ENCODE measurements around the gene XAGE1A.
"Not testable (repeated sequence)": the region's sequence is repeated elsewhere in the genome, so short reads cannot be mapped to it uniquely, and the experiment has no call there.

The XAGE1A gene, protein sequence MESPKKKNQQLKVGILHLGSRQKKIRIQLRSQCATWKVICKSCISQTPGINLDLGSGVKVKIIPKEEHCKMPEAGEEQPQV

DNA sequence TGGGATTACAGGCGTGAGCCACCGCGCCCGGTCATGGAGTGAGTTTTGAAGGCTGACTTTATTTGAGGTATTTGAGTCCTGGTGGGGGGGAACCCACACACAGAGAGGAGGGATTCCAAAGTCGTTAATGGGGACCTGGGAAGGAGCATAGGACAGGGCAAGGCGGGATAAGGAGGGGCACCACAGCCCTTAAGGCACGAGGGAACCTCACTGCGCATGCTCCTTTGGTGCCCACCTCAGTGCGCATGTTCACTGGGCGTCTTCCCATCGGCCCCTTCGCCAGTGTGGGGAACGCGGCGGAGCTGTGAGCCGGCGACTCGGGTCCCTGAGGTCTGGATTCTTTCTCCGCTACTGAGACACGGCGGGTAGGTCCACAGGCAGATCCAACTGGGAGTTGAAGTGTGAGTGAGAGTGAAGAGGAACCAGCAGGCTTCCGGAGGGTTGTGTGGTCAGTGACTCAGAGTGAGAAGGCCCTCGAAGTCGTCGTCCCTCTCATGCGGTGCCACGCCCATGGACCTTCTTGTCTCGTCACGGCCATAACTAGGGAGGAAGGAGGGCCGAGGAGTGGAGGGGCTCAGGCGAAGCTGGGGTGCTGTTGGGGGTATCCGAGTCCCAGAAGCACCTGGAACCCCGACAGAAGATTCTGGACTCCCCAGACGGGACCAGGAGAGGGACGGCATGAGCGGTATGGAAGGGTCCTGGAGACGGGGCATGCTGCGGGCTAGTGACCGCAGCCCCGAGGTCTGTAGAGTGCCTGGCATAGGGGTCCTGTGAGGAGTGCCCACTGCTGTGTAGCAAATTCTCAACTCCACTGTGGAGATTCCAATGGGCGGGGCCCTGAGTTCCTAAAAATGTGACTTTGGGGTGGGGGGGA is at the start of gene XAGE1A:
Gene XAGE1A, plus strand, starts transcription at position 264 of the 874 bp plus-strand sequence. CDS start 1,554 bp downstream, outside the sequence.
- DNase-seq: not testable (repeated sequence)

DNA sequence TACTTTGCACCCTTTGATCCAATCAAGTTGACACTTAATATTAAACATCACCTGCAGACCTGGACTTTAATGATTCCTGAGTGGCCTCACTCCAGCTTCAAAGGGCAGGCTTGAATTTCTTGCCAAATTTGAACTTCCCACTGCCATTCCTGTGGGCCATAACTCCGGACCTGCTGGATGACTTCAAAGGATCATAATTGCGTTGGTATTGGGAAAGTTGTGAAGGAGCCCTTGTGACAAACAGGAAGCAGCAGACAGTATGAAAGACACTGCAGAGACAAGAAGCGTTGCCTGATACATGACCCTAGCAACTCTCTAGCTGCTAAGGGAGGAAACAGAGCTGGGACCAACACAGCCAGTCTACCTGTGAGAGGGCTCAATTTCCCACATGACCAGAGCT is 43.6 kb upstream of the XAGE1A start:
- DNase-seq: not testable (repeated sequence)

DNA sequence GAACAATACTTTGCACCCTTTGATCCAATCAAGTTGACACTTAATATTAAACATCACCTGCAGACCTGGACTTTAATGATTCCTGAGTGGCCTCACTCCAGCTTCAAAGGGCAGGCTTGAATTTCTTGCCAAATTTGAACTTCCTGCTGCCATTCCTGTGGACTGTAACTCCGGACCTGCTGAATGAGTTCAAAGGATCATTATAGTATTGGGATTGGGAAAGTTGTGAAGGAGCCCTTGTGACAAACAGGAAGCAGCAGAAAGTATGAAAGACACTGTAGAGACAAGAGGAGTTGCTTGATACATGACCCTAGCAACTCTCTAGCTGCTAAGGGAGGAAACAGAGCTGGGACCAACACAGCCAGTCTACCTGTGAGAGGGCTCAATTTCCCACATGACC is 24.3 kb upstream of the XAGE1A start:
- DNase-seq: not testable (repeated sequence)

DNA sequence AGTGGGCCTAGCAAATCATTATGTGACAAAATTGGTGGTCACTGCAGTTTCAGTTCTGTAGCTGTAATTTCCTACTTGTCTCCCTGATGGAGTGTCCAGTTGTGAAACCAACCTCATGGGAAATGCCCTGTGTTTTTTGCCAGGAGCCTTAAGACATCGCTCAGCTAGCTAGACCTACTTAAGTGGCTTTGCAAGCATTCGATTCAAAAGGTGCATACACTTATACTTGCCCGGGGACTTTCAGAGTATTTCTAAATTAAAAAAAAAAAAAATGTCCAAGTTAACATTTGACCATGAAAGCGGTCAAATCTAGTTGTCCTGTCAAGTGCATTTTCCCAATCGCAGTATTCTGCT is 788 bp downstream of the XAGE1A start:
- DNase-seq: not testable (repeated sequence)

DNA sequence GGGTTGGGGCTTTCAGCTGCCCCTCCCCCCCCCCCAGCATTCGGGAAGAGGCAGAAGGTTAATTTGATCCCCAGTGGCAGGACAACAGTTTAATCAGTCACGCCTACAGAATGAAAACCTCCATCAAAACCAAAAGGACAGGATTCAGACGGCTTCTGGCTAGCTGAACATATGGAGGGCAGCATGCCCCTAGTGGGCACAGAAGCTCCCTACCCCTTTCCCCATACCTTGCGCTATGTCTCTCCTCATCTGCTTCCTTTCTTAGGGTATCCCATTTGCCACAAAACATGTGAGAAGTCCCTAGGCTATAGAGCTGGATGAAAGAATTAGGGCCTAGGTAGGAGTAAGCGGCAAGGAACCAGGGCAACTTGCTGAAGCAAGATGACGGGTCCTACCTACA is 5.8 kb downstream of the XAGE1A start:
- DNase-seq: not testable (repeated sequence)

DNA sequence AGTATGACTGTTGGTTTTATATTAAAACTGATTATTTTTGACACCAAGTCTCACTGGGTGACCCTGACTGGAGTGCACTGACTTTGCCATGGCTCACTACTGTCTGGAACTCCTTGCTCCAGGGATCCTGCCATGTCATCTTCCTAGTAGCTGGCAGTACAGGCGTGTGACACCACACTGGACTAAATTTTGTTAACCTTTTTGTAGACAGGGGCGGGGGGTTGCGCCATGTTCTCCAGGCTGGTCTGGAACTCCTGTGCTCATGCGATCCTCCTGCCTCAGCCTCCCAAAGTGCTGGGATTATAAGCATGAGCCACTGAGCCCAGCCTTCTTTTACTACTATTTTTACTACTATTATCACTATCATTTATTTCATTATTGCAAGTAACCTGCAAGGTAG is 8.9 kb downstream of the XAGE1A start:
- no peak for DNase-seq

DNA sequence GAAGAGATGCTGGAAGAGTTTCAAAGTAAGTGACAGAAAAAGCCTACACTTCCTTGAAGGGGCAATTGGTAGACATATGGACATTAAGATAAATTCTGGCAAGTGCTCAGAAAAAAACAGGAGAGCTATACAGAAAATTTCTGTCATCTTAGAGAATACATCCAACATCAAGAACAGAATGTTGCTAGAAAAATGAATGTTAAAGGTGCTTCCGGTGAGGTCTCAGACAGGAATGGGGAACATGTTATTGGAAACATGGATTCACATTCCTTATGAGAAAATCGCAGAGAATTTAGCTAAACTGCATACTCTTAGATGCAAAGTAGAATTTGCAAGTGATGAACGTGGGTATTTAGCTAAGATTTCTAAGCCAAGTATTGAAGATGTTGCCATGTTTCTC is 11.7 kb downstream of the XAGE1A start:
- DNase-seq: no peak

DNA sequence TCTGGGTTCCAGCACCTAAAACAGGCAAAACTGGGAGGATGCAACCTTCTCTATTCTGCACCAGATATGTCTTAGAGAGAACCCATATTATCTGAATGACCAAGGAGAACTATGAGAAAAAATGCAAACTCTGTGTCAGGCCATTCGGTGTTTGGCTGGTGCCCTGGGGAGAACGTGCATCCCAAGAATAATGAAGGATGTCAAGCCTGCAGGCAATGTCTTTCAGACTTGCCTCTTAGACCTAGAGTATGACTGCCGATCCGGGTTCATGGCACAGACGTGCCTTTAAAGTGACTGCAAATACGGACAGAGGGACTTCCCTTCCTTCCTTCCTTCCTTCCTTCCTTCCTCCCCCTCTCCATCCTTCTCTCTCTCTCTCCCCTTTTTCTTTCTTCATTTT is 14.3 kb downstream of the XAGE1A start:
- no peak for DNase-seq

DNA sequence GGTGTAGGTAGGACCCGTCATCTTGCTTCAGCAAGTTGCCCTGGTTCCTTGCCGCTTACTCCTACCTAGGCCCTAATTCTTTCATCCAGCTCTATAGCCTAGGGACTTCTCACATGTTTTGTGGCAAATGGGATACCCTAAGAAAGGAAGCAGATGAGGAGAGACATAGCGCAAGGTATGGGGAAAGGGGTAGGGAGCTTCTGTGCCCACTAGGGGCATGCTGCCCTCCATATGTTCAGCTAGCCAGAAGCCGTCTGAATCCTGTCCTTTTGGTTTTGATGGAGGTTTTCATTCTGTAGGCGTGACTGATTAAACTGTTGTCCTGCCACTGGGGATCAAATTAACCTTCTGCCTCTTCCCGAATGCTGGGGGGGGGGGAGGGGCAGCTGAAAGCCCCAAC is 15.5 kb downstream of the XAGE1A start:
- not testable (repeated sequence) for DNase-seq

DNA sequence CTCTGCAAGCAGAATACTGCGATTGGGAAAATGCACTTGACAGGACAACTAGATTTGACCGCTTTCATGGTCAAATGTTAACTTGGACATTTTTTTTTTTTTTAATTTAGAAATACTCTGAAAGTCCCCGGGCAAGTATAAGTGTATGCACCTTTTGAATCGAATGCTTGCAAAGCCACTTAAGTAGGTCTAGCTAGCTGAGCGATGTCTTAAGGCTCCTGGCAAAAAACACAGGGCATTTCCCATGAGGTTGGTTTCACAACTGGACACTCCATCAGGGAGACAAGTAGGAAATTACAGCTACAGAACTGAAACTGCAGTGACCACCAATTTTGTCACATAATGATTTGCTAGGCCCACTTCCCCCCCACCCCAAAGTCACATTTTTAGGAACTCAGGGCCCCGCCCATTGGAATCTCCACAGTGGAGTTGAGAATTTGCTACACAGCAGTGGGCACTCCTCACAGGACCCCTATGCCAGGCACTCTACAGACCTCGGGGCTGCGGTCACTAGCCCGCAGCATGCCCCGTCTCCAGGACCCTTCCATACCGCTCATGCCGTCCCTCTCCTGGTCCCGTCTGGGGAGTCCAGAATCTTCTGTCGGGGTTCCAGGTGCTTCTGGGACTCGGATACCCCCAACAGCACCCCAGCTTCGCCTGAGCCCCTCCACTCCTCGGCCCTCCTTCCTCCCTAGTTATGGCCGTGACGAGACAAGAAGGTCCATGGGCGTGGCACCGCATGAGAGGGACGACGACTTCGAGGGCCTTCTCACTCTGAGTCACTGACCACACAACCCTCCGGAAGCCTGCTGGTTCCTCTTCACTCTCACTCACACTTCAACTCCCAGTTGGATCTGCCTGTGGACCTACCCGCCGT is 20.7 kb downstream of the XAGE1A start:
- not testable (repeated sequence) for DNase-seq

DNA sequence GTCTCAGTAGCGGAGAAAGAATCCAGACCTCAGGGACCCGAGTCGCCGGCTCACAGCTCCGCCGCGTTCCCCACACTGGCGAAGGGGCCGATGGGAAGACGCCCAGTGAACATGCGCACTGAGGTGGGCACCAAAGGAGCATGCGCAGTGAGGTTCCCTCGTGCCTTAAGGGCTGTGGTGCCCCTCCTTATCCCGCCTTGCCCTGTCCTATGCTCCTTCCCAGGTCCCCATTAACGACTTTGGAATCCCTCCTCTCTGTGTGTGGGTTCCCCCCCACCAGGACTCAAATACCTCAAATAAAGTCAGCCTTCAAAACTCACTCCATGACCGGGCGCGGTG is 21.3 kb downstream of the XAGE1A start, which contains the start of gene XAGE1B:
Gene XAGE1B, minus strand, starts transcription at position 77 of the 339 bp plus-strand sequence. CDS start 1,536 bp downstream, outside the sequence.
- DNase-seq: not testable (repeated sequence)

DNA sequence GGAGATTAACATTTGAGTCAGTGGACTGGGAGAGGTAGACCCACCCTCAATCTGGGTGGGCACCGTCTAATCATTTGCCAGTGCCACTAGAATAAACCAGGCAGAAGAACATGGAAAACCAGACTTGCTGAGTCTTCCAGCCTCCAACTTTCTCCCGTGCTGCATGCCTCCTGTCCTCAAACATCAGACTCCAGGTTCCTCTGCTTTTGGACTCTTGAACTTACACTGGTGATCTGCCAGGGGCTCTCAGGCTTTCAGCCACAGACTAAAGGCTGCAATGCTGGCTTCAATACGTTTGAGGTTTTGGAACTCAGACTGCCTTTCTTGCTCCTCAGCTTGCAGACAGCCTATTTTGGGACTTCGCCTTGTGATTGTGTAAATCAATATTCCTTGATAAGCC is 45.4 kb downstream of the XAGE1A start:
- DNase-seq: not testable (repeated sequence)

DNA sequence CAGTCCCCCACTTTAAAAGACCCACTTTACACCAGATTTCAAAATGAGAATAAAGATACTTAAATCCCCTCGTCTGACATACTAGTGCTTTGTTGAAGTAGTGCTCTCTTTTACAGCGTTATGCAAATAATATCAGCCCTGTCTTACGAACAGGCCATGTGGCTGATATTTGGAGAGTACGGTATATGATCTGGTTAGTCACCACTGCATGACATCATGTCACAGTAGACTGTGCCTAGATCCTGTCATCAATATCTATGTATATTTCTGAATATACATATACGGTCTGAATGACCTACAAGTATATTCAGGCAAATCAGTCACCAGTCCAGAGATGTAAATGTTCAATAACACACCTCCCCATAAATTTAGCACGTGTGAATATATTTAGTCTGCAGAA is 46.7 kb downstream of the XAGE1A start:
- no peak for DNase-seq

DNA sequence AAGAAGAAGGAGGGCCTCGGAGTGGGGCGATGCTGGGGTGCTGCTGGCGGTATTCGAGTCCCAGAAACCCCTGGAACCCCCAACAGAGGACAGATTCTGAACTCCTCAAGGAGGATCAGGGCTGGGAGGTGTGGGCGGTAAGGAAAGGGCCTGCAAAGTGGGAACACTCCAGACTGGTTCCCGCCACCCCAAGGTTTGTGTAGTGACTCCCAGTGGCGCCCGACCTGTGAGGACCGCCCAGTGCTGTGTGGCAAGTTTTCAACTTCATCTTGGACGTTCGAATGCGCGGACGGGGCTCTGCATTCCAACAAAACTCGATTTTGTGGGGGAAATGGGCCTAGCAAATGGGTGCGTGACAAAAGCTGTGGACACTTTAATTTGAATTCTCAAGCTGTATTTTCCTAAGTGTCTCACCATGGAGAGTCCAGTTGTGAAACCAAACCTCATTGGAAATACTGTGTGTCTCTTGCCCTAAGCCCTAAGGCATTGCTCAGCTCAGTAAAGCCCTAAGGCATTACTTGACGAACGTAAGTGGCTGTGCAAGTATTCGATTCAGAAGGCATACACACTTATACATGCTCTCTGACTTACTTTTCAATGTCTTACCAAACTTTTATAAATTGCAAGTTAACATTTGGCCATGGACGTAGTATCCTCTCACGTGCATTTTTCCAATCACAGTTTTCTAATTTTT is 48.7 kb downstream of the XAGE1A start:
- no peak for DNase-seq

DNA sequence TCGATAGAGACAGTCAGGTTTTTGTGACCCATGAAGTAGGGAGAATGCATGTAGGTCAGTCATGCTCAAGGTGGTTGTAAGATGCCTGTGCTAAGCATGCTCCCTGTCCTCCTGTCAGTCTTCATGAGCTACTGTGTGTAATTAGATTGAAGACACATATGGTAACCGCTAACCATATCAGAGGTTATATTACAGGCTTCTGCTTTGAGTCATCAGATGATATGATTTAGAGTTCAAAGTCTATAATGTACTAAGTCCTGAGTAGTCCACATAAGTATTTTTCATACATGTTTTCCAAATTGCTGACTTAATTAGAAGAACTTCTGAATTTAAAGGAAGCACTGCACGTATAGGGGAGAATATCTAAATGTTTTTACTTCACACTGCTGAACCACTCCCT is 53.2 kb downstream of the XAGE1A start:
- DNase-seq: not testable (repeated sequence)
